Gastroesophageal sphincter (tissue), 3 donors: ENCODE data around the gene STARD4.

Experiments
- EP300 ChIP-seq: sonication (generic); formaldehyde crosslinking; IDR thresholded peaks from one replicate; pipeline ENCODE4 v1.6.1; 2017; ENCODE audit warnings: antibody characterized with exemption, mild to moderate bottlenecking
- POLR2A ChIP-seq, 2 donors: fragments of 450-650 bp; IDR thresholded peaks; one replicate each; pipeline ENCODE4 v1.6.1; 2017; ENCODE audit warnings: antibody characterized with exemption in 2 of 2, mild to moderate bottlenecking in 2 of 2, moderate library complexity in 1 of 2
- POLR2AphosphoS5 ChIP-seq: sonication (generic); formaldehyde crosslinking; IDR thresholded peaks from one replicate; pipeline ENCODE4 v1.6.1; 2017; ENCODE audit warnings: antibody characterized with exemption
- TF ChIP-seq, protein P1 (sequence below), 4 experiments: fragments of 200-600 bp in 2 of 4; fragments of 450-650 bp in 2 of 4; sonication (generic) in 1 of 4; IDR thresholded peaks; one replicate each; pipeline ENCODE4 v1.5.1; 2017 to 2019; ENCODE audit warnings: antibody characterized with exemption in 4 of 4, mild to moderate bottlenecking in 2 of 4, moderate library complexity in 2 of 4

DNA sequence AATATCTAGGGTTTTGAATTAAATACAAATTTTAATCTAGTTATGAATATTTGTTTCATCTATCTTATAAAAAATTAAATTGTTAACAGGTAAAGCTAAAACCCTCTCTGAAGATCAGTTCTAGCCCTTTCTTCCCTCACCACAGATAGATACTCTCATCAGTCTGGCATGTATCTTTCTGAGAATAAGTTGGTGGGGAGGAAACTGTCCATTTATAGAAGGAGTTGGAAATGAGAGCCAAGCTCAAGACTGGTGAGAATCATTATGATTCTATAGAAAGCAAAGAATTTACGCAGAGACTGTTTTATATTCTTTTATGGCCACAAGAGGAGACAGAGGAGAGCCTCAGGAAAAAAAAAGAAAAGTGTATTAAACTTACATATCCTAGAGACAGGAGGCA is 59.0 kb downstream of the STARD4 start:
- TF ChIP-seq, protein P1, sequence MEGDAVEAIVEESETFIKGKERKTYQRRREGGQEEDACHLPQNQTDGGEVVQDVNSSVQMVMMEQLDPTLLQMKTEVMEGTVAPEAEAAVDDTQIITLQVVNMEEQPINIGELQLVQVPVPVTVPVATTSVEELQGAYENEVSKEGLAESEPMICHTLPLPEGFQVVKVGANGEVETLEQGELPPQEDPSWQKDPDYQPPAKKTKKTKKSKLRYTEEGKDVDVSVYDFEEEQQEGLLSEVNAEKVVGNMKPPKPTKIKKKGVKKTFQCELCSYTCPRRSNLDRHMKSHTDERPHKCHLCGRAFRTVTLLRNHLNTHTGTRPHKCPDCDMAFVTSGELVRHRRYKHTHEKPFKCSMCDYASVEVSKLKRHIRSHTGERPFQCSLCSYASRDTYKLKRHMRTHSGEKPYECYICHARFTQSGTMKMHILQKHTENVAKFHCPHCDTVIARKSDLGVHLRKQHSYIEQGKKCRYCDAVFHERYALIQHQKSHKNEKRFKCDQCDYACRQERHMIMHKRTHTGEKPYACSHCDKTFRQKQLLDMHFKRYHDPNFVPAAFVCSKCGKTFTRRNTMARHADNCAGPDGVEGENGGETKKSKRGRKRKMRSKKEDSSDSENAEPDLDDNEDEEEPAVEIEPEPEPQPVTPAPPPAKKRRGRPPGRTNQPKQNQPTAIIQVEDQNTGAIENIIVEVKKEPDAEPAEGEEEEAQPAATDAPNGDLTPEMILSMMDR (IDR thresholded peaks at IDR 0.05) = no peak
- TF ChIP-seq POLR2A (IDR thresholded peaks at IDR 0.05) (no peak), EP300 (no peak), POLR2AphosphoS5 (no peak)
